ENCODE results near the gene CDK10.

The CDK10 gene

DNA sequence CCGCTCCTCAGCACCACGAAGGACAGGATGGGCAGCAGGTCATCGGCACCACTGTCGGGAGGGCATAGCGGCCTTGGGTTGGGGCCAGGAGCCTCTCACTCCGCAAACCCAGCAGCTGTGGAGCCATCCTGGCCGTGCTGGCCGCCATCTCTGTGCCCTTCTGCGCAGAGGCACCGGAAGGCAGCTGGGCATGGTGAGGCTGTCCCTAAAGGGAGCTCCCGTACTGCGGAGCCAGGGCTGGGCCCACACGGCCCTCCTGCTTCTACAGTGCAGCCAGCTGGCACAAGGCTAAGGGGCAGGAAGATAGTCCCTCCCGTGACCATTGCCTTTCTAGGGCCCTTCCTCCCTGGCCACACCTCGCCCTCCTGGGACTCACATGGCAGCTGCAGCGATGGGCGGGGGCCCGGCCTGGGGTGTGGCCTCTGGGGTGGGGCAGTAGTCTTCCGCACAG, 22.0 kb downstream of the CDK10 start:
- DNase-seq = no peak
- intact Hi-C loops (cut with DNase I) = no loop called here

DNA sequence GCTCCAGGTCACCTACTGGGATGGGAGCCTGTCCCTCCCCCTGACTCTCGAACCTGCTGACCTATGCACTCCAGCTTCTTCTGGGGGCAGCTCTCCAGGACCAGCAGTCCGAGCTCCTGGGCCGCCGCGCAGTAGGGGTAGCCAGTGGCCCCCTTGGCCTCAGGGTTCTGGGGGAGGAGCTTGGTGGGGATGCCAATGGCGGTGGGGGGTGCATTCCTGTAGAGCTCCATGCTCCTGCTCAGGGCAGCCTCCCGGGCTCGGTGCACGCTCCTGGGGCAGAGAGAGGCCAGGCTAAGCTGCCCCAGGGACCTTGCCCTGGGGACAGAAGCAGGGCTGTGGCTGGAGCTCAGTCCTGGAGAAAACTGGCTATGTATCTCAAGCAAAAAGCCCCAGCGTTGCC, 22.7 kb downstream of the CDK10 start:
- intact Hi-C loops (cut with DNase I) = no loop called here
- DNase-seq = no peak

DNA sequence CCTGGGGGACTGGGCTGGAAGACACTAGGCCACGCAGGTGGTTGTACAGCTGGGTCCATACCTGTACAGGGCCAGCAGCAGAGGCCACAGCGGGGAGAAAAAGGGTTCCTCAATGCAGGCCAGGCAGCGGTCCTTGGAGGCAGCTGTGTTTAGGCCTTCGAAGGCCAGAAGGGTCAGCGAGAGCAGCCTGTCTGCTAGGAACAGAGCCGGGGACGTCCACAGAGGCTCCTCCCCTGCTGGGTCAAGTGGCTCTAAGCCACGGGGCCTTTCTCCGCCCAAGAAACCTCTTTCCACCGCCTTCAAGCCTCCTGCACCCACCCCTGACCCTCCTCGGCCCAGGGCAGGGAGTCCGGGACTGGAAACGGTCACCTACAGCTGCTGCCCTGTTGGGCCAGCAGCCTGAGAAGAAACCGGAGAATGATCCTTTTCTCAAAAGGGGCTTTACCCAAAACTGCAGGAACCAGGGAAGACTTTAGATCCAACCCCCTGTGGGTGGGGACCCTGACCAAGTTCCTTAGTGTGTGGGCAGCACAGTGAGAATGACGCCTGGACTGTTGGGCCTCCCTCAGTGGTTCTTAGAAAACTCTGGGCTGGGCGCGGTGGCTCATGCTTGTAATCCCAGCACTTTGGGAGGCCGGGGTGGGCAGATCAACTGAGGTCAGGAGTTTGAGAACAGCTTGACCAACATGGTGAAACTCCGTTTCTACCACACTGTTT, 23.4 kb downstream of the CDK10 start:
- intact Hi-C loops (cut with DNase I) = no loop called here

DNA sequence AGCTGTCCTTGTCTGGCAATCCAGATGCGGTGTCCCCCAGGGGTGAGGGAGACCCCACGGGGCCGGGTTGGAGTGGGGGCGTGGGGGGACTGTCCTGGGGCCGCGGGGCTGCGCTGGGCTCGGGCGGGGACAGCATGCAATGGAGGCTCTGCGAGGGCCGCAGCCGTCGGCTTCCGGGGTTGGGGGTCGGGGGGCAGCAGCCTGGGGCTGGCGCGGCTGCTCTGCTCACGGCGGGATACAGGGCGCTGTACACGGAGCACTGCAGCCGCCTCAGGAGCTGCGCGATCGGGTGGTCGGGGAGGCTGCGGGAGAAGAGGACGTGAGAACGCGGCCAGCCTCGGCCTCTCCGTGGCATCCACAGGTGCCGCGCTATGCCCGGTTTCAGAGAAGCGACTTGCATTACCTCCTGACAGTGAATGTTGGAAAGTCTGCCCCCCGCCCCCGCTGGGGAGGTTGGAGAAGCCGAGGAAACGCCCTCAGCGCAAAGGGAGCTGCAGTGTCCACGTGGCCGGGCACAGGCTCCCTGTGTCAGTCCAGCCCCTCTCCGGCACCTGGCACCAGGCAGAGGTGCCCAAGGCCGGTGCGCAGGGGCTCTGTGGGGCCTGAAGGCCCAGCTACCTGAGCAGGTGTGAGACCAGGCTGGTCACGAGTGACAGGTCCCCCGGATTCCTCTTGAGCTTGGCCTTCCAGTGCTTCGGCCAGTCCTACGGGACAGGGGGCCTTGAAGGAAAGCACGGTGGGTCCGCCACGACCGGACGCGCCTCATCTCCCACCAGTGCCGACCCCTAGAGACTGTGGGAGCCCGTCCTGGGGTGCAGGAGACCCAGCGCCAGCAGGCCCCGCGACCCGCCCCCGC, 24.4 kb downstream of the CDK10 start:
- intact Hi-C loops (cut with DNase I) = no loop called here
- peak in 1 of 10 donors; percentile 74 for DNase-seq

More for the DNA sequence above, 23.4 kb downstream of the CDK10 start:
- DNase-seq = peak in 1 of 10 donors; percentile 75

DNA sequence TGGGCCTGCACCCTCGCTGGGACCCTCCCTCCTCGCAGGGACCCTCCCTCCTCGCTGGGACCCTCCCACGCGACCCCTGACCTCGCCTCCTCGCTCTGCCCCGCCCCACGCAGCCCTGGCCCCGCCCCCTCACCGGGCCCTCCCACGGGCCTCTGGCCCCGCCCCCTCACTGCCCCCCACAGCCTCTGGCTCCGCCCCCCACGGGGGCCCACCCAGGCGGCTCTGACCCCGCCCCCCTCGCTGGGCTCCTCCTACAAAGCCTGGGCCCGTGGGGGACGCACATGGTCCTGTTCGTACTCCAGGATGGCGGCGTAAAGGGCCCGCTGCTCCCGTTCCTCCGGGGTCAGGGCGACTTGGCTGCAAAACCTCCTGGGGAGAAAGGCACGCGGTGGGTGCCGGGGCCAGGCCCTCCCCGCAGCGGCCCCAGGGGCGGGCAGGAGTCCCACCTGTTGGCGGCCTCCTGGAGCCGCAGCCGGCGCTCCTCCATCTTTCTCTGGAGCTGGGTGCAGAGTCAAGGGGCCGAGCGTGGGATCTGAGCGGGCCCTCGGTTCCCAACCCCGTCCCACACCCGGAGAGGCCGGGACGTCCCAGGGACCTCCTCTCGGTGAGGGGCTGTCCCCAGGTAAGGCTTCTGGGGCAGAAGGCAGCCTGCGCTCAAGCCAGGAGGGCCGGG, 25.2 kb downstream of the CDK10 start:
- intact Hi-C loops (cut with DNase I) = no loop called here
- DNase-seq = no peak

DNA sequence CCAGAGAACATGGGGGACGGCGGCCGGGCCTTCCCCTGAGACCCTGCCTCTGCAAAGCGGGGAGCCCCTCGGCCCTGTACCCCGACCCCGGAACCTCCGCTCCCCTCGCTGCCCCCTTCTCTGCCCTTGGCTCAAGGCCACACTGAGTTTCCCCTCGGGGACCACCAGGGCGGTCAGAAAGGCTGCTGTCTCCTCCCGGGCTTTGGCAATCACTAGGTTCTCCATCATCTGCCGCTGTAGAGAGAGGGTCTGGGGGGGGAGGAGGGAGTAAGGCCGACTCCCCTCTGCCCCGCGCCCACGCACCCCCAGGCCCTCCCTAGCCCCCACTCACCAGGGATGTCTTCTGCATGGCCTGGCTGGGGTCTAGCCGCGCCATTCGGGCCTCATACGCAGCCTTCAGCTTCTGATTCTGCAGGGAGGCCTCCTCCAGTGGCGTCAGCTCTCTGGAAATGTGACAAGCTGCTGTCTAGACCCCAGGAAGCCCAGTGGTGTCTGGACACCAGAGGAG, 25.8 kb downstream of the CDK10 start:
- DNase-seq = no peak
- intact Hi-C loops (cut with DNase I) = no loop called here

DNA sequence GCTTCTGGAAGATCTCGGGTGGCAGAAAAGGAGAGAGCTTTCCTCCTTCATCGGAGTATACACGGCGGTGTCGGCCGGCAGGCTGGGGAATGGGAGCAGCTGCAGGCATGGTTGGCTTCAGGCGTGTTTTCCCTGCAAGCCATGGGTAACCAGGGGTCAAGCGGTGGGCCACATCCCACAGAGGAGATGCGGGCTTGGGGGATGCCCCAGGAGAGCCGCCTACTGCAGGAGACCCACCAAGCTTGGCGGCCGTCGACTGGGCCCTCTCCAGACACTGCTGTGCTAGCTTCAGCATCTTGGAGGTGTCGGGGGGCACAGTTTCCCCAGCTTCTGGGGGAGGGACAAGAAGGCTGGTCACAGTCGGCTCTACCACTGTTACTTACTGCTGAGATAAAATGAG, 30.0 kb downstream of the CDK10 start:
- intact Hi-C loops (cut with DNase I) = no loop called here
- peak in 1 of 10 donors; percentile 72 for DNase-seq

DNA sequence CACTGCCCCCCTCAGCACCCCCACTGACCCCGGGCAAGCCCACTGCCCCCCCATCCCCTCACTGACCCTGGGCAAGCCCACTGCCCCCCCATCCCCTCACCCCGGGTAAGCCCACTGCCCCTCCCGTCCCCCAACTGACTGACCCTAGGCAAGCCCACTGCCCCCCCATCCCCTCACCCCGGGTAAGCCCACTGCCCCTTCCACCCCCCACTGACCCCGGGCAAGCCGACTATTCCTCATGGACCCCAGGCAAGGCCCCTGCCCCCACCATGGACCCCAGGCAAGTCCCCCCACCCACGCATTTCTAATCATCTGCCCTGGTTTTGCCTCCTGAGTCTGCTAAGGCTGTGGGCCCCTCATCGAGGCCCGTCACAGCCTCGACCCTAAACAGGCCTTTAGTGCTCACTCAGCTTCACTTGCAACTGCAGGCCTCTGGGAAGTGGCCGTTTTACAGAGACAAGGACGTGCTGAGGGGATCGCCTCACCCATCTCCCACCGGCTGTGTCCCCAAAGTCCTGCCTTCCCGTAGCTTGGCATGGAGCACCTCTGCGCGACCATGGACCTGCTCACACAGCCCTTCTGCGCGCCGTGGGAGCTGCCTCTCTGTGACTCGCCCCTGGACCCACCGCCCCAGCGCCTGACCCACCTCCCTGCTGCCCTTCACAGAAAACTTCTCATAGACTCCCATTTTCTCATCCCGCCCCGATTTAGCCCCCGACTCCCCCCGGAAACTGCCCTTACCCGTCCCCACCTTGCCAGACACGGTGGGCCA, 30.6 kb downstream of the CDK10 start:
- intact Hi-C loops (cut with DNase I) = no loop called here
- no peak for DNase-seq

DNA sequence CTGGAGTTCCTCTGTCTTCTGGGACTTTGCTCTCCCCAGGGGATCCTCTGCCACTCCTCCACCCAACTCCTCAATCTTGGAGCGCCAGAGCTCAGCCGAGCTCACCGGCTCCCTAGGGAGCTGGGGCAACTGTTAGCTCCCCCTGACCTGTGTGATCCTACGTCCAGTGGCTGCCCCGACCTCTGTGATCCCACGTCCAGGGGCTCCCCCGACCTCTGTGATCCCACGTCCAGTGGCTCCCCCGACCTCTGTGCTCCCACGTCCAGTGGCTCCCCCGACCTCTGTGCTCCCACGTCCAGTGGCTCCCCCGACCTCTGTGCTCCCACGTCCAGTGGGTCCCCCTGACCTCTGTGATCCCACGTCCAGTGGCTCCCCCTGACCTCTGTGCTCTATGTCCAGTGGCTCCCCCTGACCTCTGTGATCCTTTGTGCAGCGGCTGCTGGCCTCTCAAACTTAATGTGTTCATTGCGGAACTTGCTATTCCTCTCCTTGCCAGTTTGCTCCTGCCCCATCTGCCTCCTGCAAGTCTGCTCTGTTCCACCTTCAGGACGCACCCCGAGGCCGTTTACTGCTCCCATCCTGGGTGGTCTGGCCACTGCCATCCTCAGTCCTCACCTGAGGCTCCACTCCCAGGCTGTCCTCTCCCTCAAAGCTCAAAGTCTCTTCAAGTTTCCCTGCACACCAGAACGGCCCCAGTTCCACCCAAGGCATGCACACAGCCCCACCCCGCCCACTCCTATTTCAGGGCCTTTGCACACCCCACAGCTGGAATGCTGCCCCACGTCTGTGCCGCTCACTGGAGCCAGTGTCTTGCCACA, 31.4 kb downstream of the CDK10 start:
- intact Hi-C loops (cut with DNase I) = no loop called here
- DNase-seq = peak in 1 of 10 donors; percentile 63

DNA sequence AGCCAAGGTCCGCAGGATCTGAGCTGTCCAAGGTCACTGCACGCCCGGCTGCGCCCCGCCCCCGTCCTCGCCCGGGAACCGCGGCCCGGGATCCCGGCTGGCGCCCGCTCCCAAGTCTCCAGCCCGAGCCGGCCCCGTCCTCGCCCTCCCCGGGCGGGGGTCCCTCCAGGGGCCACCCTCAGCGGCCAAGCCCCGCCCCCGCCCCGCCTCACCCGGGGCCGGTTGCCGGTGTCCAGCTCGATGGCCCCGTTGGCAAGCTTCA, 34.0 kb downstream of the CDK10 start:
- DNase-seq = peak in 3 of 10 donors; percentile 32 to 85 (median 40)
- intact Hi-C loops (cut with DNase I) = no loop called here

DNA sequence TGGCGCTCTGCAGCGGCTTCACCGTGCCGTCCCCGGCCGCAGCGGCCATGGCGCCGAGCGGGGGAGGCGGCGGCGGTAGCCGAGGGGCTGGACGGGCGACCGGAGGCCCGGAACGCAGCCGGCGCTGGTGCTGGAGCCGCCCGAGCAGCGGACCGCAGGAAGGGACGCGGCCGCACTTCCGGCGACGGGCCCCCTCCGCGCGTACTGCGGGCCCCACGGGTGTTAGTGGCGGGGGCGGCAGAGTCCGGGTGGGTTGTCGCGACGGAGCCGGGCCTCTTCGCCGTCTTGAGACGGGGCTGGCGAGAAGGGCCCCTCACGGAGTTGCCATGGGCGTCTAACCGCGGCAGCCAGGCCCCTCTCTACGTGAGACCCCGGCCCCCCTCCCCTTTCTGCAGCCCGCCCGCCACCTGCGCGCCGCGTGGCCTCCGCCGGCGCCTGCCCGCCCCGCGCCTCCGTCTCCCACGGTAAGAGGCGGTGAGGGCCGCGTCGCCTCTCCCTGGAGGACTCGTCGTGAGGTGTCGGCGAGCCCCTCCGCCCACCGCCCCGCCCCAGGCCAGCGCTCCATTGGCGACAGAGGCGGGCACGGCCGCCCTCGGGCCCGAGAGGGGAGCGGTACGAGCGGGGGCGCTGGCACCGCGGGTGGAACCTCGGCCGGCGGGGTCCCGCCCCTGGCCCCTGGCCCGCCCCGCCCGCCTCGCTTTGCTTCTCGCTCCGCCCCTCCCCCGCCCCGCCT, 34.5 kb downstream of the CDK10 start, which contains the start of the genes VPS9D1 and ZNF276:
Gene VPS9D1, minus strand, starts transcription at position 86 of the 733 bp plus-strand sequence. Its CDS starts 37 bp downstream, at position 49.
Gene ZNF276, plus strand, starts transcription at position 725 of the 733 bp plus-strand sequence. CDS start 104 bp downstream, outside the sequence.
- intact Hi-C loops (cut with DNase I) = no loop called here
- peak; percentile 73 to 98 (median 82) for DNase-seq

DNA sequence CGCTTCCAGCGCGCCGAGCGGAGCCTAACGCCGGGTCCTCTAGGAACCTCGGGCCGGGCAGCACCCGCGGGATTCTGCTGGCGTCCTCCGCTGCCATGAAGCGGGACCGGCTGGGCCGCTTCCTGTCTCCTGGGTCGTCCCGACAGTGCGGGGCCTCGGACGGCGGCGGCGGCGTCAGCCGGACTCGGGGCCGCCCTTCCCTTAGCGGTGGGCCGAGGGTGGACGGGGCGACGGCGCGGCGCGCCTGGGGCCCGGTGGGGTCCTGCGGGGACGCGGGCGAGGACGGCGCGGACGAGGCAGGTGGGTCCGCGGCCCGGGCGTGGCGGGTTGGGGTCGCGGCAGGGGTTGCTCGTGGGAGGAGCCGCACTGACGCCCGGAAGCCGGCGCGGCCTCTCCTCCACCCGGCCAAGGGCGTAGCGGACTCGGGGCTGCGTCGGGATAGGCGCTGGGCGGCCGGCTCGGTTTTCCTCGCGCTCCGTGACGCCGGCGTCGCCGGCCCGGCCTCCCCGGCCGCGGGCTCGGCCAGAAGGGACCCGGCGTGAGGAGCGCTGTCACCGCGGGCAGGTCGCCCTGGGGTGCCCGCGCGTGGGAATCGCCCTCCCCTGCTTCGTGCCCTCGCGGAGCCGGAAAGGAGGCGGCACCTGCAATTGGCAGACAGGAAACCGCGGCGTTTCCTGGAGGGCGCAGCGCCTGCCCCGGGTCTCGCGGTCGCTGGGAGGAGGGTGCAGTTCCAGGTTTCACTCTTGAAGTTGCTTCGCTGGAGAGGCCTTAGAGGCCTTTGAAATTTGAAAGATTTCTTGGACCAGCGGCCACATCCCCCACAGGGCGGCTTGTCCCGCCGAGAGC, 35.3 kb downstream of the CDK10 start:
- DNase-seq = peak in 3 of 10 donors; percentile 20 to 93 (median 93)

DNA sequence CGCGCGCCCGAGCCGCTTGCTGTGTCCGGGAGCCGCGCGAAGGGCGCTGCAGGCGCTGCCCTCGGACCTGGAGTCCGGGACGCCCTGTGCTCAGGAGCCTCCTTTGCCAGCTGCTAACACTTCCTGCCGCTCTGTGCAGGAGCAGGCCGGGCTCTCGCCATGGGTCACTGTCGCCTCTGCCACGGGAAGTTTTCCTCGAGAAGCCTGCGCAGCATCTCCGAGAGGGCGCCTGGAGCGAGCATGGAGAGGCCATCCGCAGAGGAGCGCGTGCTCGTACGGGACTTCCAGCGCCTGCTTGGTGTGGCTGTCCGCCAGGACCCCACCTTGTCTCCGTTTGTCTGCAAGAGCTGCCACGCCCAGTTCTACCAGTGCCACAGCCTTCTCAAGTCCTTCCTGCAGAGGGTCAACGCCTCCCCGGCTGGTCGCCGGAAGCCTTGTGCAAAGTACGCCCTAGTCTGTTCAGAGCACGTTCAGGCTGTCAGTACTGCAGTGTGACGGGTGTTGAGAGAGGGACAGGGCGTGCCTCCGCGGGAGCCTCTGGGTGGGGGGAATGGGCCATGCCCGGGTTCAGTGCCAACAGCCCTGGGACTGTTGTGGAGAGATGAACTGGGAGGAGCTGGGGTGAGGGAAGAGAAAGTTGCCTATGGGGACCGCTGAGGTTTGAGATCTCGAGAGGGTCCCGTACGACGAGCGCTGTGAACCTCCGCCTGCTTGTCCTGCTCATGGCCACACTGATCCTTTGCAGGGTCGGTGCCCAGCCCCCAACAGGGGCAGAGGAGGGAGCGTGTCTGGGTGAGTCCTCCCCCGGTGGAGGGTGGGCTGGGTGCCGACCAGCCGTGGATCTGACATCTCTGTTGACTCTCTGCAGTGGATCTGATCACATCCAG, 36.1 kb downstream of the CDK10 start:
- intact Hi-C loops (cut with DNase I) = no loop called here
- DNase-seq = peak in 6 of 10 donors; percentile 19 to 92 (median 59)

More for the DNA sequence above, 35.3 kb downstream of the CDK10 start:
- intact Hi-C loops (cut with DNase I) = no loop called here

DNA sequence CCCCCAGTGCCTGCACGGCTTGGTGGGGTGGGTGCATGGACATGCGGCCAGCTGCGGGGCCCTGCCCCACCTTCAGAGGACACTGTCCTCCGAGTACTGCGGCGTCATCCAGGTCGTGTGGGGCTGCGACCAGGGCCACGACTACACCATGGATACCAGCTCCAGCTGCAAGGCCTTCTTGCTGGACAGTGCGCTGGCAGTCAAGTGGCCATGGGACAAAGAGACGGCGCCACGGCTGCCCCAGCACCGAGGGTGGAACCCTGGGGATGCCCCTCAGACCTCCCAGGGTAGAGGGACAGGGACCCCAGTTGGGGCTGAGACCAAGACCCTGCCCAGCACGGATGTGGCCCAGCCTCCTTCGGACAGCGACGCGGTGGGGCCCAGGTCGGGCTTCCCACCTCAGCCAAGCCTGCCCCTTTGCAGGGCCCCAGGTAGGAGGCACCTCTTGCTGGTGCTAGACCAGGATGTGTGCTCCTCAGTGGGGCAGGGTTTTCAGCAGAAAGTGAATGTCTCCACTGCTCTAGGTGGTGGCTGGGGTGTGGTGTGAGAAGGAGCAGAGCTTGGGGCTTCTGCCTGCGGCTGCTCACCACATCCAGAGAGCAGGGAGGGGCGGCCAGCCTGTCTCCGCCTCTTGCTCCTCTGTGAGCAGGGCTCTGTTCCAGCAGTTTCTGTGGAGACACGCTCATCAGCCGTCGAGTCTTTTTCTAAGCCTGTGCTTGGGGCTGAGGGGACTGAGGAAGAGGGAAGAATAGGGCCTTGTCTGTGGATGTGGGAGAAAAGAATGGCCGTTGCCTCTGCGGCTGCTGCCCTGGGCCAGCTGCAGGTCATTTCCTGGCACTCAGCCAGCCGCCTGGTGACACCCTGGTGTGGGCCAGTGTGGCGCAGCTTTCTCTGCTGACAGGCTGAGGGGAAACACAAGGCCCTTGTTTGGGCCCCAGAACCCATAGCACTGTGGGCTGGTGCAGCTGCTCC, 37.1 kb downstream of the CDK10 start:
- peak; percentile 86 to 99 (median 96) for DNase-seq
- intact Hi-C loops (cut with DNase I) = no loop called here

DNA sequence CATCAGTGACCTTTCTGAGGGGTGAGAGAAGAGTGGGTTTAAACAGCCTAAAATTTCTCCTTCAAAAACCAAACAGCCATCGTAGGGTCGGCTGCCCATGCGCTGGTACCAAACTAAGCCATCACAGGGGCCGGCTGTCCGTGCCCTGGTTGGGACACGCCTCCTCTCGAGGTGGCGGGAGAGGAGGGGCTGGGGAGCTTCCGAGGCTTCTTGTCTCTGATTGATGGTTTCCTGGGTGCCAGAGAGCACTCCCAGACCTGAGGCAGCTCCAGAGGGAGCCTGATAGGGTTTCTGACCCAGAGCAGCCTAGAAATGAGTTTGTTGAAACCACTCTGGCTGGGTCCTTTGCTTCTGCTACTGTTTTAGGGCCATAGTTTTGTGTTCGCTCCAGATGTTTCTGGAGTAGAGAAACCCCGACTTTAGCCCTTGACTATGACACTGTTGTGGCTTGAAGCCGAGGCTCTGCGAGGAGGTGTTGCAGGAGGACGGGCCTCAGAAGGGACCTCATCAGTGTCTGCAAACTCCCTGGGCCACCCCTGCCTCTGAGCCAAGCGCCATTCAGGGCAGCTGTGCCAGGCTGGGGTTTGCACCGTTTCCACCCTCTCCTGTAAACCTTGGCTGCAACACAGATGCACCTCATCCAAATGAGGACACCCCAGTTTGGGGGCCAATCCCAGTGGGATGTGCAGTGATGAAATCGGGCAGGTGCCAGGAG, 41.1 kb downstream of the CDK10 start:
- intact Hi-C loops (cut with DNase I) = no loop called here
- no peak for DNase-seq
